ENCODE results near the gene NECTIN2.

DNA sequence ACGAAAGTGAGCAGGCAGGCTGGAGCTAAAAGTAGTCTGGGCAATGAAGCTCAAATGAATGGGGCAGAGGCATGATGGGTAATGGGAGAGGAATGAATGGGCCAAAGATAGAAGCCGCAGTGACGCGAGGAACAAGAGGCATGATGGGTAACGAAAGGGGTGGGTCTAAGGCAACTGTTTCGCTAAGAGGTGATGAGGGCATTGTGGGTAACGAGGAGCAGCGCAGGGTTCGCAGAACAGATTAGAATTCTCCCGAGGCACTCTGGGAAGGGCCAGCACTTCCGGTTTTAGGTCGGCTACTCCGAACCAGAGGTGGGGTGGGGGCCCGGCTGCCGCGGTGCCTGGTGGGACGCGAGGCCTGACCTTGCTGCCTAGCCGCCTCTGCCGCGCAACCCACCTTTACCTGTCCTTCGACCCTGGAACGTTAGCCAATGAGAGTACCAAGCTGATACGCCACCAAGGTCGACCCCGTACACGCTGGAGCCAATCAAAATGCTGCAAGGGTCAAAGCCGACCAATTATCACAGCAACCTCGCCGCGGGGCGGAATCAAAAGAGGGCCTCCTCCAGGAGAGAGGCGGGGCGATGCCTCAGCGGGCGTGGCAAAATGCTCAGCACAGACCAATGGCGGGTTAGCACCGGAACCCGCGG lies 44.4 kb downstream of the NECTIN2 start:
- TF ChIP-seq, protein P1, sequence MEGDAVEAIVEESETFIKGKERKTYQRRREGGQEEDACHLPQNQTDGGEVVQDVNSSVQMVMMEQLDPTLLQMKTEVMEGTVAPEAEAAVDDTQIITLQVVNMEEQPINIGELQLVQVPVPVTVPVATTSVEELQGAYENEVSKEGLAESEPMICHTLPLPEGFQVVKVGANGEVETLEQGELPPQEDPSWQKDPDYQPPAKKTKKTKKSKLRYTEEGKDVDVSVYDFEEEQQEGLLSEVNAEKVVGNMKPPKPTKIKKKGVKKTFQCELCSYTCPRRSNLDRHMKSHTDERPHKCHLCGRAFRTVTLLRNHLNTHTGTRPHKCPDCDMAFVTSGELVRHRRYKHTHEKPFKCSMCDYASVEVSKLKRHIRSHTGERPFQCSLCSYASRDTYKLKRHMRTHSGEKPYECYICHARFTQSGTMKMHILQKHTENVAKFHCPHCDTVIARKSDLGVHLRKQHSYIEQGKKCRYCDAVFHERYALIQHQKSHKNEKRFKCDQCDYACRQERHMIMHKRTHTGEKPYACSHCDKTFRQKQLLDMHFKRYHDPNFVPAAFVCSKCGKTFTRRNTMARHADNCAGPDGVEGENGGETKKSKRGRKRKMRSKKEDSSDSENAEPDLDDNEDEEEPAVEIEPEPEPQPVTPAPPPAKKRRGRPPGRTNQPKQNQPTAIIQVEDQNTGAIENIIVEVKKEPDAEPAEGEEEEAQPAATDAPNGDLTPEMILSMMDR (IDR thresholded peaks at IDR 0.05; ENCODE audit: poor library complexity) = no peak
- TF ChIP-seq EZH2 (IDR thresholded peaks at IDR 0.05; ENCODE audit: borderline replicate concordance) = no peak
- no peak for TF ChIP-seq EZH2phosphoT487 (IDR thresholded peaks at IDR 0.05; ENCODE audit: low read depth, severe bottlenecking, unreplicated experiment)

Measured in hepatocyte (in vitro differentiated cells).